K562 (cell line): ENCODE data around the gene KIAA0513. TPM values are rescaled to one million over a fixed set of nuclear protein-coding genes. Genes with fewer than 3 reads are reported as not detected.

Experiments
- CEBPB ChIP-seq: fragments of 450-650 bp; IDR thresholded peaks from 2 replicates; pipeline ENCODE4 v1.6.1; 2016; ENCODE audit warnings: missing genetic modification characterization, missing compliant biosample characterization
- CEBPG ChIP-seq, 3 experiments: fragments of 200-800 bp in 1 of 3; sonication (Bioruptor generic) in 1 of 3; sonication (generic) in 1 of 3; formaldehyde crosslinking in 1 of 3; IDR thresholded peaks in 2 of 3; conservative IDR thresholded peaks in 1 of 3; 2 replicates each; pipeline versions ENCODE4 v1.6.1 to v1.8.0; 2016 to 2022; ENCODE audit warnings: missing compliant biosample characterization in 2 of 3, missing genetic modification characterization in 2 of 3, mild to moderate bottlenecking in 1 of 3, missing genetic modification reagents in 1 of 3
- FOS ChIP-seq: IDR thresholded peaks from 3 replicates; pipeline ENCODE4 v1.6.1; 2011; ENCODE audit not compliant: insufficient read length; ENCODE audit errors: extremely low read depth
- HDGF ChIP-seq: fragments of 450-650 bp; IDR thresholded peaks from 2 replicates; pipeline ENCODE4 v1.6.1; 2016
- JUN ChIP-seq, 2 experiments: sonication (generic) in 1 of 2; formaldehyde crosslinking in 1 of 2; IDR thresholded peaks; 2 replicates each; pipeline versions ENCODE4 v1.6.1 to v1.8.0; 2012 to 2022; ENCODE audit warnings: borderline replicate concordance in 2 of 2, mild to moderate bottlenecking in 2 of 2, improper control_type of control experiment in 1 of 2, low read depth in 1 of 2, low read length in 1 of 2, missing genetic modification reagents in 1 of 2
- MEIS2 ChIP-seq: fragments of 450-650 bp; IDR thresholded peaks from 2 replicates; pipeline ENCODE4 v1.6.1; 2014; ENCODE audit warnings: mild to moderate bottlenecking; ENCODE audit not compliant: partially characterized antibody
- MTA3 ChIP-seq: fragments of 450-650 bp; formaldehyde crosslinking; IDR thresholded peaks from 2 replicates; pipeline ENCODE4 v1.6.1; 2017; ENCODE audit warnings: mild to moderate bottlenecking, borderline replicate concordance
- PHF21A ChIP-seq: fragments of 450-650 bp; IDR thresholded peaks from 2 replicates; pipeline ENCODE4 v1.6.1; 2017; ENCODE audit warnings: low read depth, borderline replicate concordance
- RBM14 ChIP-seq: fragments of 200-400 bp; formaldehyde crosslinking; IDR thresholded peaks from 2 replicates; pipeline ENCODE4 v1.6.1; 2018; ENCODE audit warnings: low read depth, mild to moderate bottlenecking, low read length, moderate library complexity, borderline replicate concordance; ENCODE audit not compliant: insufficient read depth
- SMARCE1 ChIP-seq: fragments of 450-650 bp; IDR thresholded peaks from 2 replicates; pipeline ENCODE4 v1.7.1; 2016; ENCODE audit warnings: mild to moderate bottlenecking
- STAT5A ChIP-seq: IDR thresholded peaks from 2 replicates; pipeline ENCODE4 v1.6.1; 2012; ENCODE audit warnings: low read length, inconsistent platforms, borderline replicate concordance
- TAL1 ChIP-seq: fragments of 450-650 bp; IDR thresholded peaks from 2 replicates; pipeline ENCODE4 v1.6.1; 2016; ENCODE audit warnings: mild to moderate bottlenecking
- TCF3 ChIP-seq: sonication (generic); formaldehyde crosslinking; IDR thresholded peaks from 2 replicates; pipeline ENCODE4 v1.4.0; 2020; ENCODE audit warnings: mild to moderate bottlenecking, missing genetic modification reagents
- ZFX ChIP-seq: sonication (generic); formaldehyde crosslinking; IDR thresholded peaks from 2 replicates; pipeline ENCODE4 v1.8.0; 2022; ENCODE audit warnings: mild to moderate bottlenecking, missing genetic modification reagents, moderate library complexity
- polyA plus RNA-seq, 8 experiments: library from polyadenylated mRNA; depleted of rRNA in 4 of 8; stranded (reverse) in 5 of 8; unstranded in 3 of 8; fragments of >200 nt; fragmentation: Nextera tagmentation in 2 of 8; fragmentation: Illumina TruSeq in 1 of 8; extraction: Ambion mirVana in 2 of 8; extraction: Trizol in 1 of 8; gene quantifications; 2 replicates each; pipeline versions ENCODE4 v1.2.1 to v1.2.3, GENCODE V29; 2011 to 2014; ENCODE audit warnings: inconsistent platforms in 1 of 8, missing spikeins in 1 of 8
- total RNA-seq, 7 experiments: library from RNA; depleted of rRNA in 6 of 7; stranded (reverse); fragments of >200 nt in 6 of 7; fragmentation: Illumina TruSeq in 2 of 7; extraction: Trizol in 2 of 7; gene quantifications; 2 replicates each; pipeline versions ENCODE4 v1.2.1 to v1.2.3, GENCODE V29; 2011 to 2021; ENCODE audit warnings: low replicate concordance in 1 of 7
- TF ChIP-seq, protein P1 (sequence below): fragments of 250-450 bp; sonication (Bioruptor Pico); IDR thresholded peaks from 2 replicates; pipeline ENCODE4 v1.8.0; 2021; ENCODE audit warnings: borderline replicate concordance, mild to moderate bottlenecking, moderate library complexity; ENCODE audit not compliant: poor library complexity, severe bottlenecking
- TF ChIP-seq, protein P2 (sequence below): sonication (generic); formaldehyde crosslinking; IDR thresholded peaks from 2 replicates; pipeline ENCODE4 v1.8.0; 2022; ENCODE audit warnings: missing genetic modification reagents, mild to moderate bottlenecking, moderate library complexity, borderline replicate concordance
- TF ChIP-seq, protein P3 (sequence below): fragments of 450-650 bp; IDR thresholded peaks from one replicate; pipeline ENCODE4 v1.6.1; 2018; ENCODE audit warnings: mild to moderate bottlenecking, moderate library complexity; ENCODE audit not compliant: partially characterized antibody

The KIAA0513 gene
- total and polyA plus RNA-seq, 9 of the 15 experiments (the other 6 are each of a cell fraction or from before 2014, with no cell fraction given) = 0.18 to 13.7 (median 10.2) TPM

DNA sequence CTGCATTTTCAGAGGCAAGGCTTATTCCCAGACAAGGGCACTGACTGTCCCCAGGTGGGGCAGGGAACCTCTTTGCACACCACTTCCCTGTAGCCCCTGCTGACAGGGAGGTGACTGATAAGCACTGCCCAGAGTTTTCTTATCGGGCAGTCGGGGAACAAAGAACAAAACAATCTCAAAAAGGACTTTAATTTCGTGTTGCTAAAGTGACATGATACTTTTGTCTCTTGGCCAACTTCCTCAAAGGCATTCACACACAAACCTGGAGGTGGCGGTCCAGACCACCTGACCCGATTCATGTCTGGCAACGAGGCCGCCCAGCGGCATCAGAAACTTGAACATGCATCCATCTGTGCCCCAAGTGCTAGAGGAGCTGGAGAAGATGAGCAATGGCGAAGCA lies 45.2 kb upstream of the KIAA0513 start (continued):
- TF ChIP-seq ZFX (CRISPR knock-in tag) (no peak), SMARCE1 (peak; percentile 45; the same call in 1 of the 2 replicates), STAT5A (no peak), MEIS2 (peak; percentile 52), HDGF (0 out of 2 replicates have a peak, but pooled peaks have one; percentile 21), JUN (IDR thresholded peaks at IDR 0.05; ENCODE audit: borderline replicate concordance, low read depth, low read length) (no peak), JUN (CRISPR knock-in tag; IDR thresholded peaks at IDR 0.05; ENCODE audit: borderline replicate concordance) (no peak), RBM14 (no peak), TCF3 (peak; percentile 29; the same call in 1 of the 2 replicates), FOS (no peak), CEBPB (no peak), TAL1 (0 out of 2 replicates have a peak, but pooled peaks have one; percentile 6), PHF21A (no peak), MTA3 (0 out of 2 replicates have a peak, but pooled peaks have one; percentile 41), CEBPG (CRISPR knock-in tag; IDR thresholded peaks at IDR 0.05) (peak; percentile 31; the same call in 1 of the 2 replicates), CEBPG (tag; conservative IDR thresholded peaks at IDR 0.05 in 1 of 2, IDR thresholded peaks at IDR 0.05 in 1 of 2) (no peak)
- TF ChIP-seq, protein P1, sequence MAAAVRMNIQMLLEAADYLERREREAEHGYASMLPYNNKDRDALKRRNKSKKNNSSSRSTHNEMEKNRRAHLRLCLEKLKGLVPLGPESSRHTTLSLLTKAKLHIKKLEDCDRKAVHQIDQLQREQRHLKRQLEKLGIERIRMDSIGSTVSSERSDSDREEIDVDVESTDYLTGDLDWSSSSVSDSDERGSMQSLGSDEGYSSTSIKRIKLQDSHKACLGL (CRISPR knock-in tag) = no peak
- TF ChIP-seq, protein P2, sequence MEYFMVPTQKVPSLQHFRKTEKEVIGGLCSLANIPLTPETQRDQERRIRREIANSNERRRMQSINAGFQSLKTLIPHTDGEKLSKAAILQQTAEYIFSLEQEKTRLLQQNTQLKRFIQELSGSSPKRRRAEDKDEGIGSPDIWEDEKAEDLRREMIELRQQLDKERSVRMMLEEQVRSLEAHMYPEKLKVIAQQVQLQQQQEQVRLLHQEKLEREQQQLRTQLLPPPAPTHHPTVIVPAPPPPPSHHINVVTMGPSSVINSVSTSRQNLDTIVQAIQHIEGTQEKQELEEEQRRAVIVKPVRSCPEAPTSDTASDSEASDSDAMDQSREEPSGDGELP = peak; percentile 70; the same call in 1 of the 2 replicates
- TF ChIP-seq, protein P3, sequence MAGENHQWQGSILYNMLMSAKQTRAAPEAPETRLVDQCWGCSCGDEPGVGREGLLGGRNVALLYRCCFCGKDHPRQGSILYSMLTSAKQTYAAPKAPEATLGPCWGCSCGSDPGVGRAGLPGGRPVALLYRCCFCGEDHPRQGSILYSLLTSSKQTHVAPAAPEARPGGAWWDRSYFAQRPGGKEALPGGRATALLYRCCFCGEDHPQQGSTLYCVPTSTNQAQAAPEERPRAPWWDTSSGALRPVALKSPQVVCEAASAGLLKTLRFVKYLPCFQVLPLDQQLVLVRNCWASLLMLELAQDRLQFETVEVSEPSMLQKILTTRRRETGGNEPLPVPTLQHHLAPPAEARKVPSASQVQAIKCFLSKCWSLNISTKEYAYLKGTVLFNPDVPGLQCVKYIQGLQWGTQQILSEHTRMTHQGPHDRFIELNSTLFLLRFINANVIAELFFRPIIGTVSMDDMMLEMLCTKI = no peak
